ENCODE results near the gene SLC12A7. TPM values are rescaled to one million over a fixed set of nuclear protein-coding genes. Genes with fewer than 3 reads are reported as not detected.

SLC12A7 gene
- 2.1 and 5.2 TPM in 2 replicates for total RNA-seq

DNA sequence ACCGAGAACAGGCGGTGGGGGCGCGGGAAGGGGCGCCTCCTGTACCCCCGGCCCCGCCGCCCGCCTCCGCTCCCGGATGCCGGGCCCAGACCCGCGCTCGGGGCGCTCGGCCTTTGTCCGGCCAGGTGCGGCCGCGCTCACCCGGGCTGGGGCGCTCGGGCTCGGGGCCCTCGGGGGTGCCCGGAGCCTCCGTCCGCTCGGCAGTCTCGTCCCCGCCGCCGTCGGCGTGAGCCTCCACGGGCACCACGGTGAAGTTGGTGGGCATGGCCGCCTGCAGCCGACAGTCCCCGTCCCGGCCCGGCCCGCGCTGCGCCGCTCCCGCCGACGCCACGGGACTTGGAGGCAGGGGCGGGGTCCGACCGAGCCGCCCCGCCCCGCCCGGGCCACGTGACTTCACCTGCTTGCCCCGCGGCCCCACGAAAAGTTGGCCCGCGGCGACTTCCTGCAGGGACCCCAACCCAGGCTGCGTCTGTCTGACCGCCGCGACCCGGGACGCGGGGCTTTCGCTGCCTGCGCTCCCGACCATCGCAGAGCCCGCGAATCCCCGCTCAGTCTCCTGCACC is at the start of gene SLC12A7:
Gene SLC12A7, minus strand, starts transcription at position 337 of the 563 bp plus-strand sequence. Its CDS starts 72 bp downstream, at position 265.

DNA sequence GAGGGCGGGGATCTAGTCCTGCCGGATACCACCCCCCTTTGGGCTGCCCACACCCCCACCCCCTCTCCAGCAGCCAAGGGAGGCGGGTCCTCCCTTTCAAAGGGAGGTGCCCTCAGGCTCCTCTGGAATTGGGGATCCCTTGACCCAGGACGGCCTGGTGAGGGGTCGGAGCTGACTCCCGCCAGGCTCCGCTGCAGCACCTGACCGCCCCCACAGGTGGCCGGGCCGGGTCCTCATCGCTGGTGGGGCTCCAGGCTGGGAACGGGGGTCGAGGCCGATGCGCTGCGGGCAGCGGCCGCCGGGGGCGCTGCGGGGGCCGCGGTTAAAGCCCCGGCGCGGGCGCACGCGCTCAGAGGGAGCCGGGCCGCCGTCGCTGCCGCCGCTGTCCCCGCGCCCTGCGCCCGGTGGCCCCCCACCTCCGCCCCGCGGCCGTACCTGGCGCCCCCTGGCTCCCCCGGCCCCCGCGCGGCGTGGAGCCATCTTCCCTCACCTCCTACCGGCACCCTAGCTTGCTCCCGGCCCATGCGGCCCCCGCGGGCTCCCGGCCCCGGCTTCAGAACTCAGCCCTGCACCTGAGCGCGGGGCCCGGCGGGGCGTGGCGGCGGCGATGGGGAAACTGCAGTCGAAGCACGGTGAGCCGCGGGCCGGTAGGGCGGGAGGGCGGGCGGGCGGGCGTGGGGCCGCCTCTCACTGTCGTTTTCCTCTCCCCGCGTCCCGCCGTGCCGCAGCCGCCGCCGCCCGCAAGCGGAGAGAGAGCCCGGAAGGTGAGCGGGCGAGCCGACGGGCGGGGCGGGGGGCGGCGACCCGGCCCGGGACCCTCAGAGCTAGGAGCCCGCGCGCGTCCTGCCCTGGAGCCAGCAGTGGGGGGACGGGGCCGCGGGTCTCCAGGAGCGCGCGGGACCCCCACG is 103.2 kb downstream of the SLC12A7 start, which contains the start of gene NKD2:
Gene NKD2, plus strand, starts transcription at position 352 of the 908 bp plus-strand sequence. Its CDS starts 256 bp downstream, at position 608.

Other genes with a start within 250 kb of the SLC12A7 start
- gene BRD9, start 219.3 kb downstream of the SLC12A7 start, total RNA-seq = 27.8 and 32.0 TPM in 2 replicates
- gene TRIP13, start 219.2 kb downstream of the SLC12A7 start, total RNA-seq = 24.7 and 63.7 TPM in 2 replicates
- gene NKD2, start 103.3 kb downstream of the SLC12A7 start, total RNA-seq = 0.47 TPM in 1 of 2 replicates, not detected in the other
- gene SLC6A19, start 89.5 kb upstream of the SLC12A7 start, total RNA-seq = not detected in 2 replicates
- gene SLC6A18, start 113.3 kb upstream of the SLC12A7 start, total RNA-seq = not detected in 2 replicates
- not detected in 2 replicates for gene TERT, start 183.0 kb upstream of the SLC12A7 start, total RNA-seq
- 126 and 155 TPM in 2 replicates for gene CLPTM1L, start 233.0 kb upstream of the SLC12A7 start, total RNA-seq

All from hair follicular keratinocyte (primary cell).